ENCODE data around the gene PARD3B.

GRCh38 chr2:205579335-205579734, 1034.1 kb downstream of the PARD3B start:
- no peak for TF ChIP-seq EZH2 (IDR thresholded peaks at IDR 0.05; ENCODE audit: low read depth, unreplicated experiment)
- TF ChIP-seq CTCF (conservative IDR thresholded peaks at IDR 0.05; ENCODE audit: low read depth in 2 of 2), result no peak
- TF ChIP-seq REST (IDR thresholded peaks at IDR 0.05; ENCODE audit: unreplicated experiment), result no peak
- no peak for TF ChIP-seq POLR2AphosphoS5 (IDR thresholded peaks at IDR 0.05; ENCODE audit: low read depth)
- TF ChIP-seq ETS1 (IDR thresholded peaks at IDR 0.05), result no peak
- TF ChIP-seq EZH2phosphoT487 (IDR thresholded peaks at IDR 0.05; ENCODE audit: unreplicated experiment), result no peak
- TF ChIP-seq ZNF331 (CRISPR knock-in tag; IDR thresholded peaks at IDR 0.05; ENCODE audit: low read depth), result no peak
